ENCODE measurements around the gene CST1.

Gene CST1

DNA sequence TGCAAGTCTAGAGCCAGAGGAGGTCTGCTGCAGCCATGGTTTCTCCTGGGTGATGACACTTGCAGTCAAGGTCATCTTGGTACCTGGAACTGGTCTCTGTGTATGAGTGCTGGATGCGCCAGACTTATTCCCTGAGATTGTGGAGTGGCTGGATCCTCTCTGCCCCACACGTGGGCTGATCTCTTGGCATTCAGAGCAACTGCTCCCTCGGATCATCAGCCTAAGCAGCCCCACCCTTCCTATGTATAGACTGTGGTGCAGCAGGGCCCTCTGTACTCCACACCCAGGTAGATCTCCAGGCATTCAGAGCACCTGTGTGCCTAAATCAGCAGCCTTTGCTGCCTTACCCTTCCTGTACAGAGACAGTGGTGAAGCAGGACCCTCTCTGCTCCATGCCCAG lies 49.8 kb downstream of the CST1 start:
- DNase-seq (ENCODE audit: extremely low read depth, low read depth): no peak
- H3K4me3 ChIP-seq (replicated peaks; ENCODE audit: low read depth, low read length): no peak overlapping the region
- TF ChIP-seq, protein P1, sequence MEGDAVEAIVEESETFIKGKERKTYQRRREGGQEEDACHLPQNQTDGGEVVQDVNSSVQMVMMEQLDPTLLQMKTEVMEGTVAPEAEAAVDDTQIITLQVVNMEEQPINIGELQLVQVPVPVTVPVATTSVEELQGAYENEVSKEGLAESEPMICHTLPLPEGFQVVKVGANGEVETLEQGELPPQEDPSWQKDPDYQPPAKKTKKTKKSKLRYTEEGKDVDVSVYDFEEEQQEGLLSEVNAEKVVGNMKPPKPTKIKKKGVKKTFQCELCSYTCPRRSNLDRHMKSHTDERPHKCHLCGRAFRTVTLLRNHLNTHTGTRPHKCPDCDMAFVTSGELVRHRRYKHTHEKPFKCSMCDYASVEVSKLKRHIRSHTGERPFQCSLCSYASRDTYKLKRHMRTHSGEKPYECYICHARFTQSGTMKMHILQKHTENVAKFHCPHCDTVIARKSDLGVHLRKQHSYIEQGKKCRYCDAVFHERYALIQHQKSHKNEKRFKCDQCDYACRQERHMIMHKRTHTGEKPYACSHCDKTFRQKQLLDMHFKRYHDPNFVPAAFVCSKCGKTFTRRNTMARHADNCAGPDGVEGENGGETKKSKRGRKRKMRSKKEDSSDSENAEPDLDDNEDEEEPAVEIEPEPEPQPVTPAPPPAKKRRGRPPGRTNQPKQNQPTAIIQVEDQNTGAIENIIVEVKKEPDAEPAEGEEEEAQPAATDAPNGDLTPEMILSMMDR (IDR thresholded peaks at IDR 0.05; ENCODE audit: low read depth, low read length, missing control alignments): no peak

DNA sequence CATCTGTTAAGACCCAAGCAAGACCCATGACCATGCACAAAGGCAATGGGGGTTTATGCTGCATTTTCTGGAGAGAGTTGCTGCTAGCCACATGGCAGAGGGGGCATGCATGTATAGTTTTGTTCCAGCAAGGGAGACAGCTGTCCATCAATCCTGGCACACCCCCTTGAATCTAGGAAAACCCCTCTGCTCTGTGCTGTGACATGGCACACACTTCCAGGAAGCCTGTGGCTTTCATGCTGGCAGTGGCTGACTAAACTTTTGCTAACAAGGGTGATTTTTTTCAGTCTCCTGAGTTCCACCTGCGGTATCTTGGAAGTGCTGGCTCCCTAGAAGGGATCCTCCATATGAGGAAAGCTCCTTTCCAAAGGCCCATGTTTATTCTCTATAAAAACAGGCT lies 52.8 kb downstream of the CST1 start:
- TF ChIP-seq, protein P1 (IDR thresholded peaks at IDR 0.05; ENCODE audit: low read depth, low read length, missing control alignments): no peak
- no peak overlapping the region for H3K4me3 ChIP-seq (replicated peaks; ENCODE audit: low read depth, low read length)
- DNase-seq (ENCODE audit: extremely low read depth, low read depth): no peak
